Neural progenitor cell (in vitro differentiated cells): ENCODE data around the gene EHD4. TPM values are rescaled to one million over a fixed set of nuclear protein-coding genes. Genes with fewer than 3 reads are reported as not detected.

Experiments used
- DNase-seq: peaks from one replicate; pipeline ENCODE4 v3.0.0-alpha.2; 2016; ENCODE audit warnings: low spot score
- H2AFZ ChIP-seq: fragments of 200-600 bp; sonication (generic); replicated peaks from 2 replicates; pipeline ENCODE4 v1.6.1; 2016; ENCODE audit warnings: antibody characterized with exemption
- H3F3A ChIP-seq: fragments of 200-600 bp; sonication (generic); 2 replicates; pipeline ENCODE4 v1.6.1; 2016; ENCODE audit warnings: antibody characterized with exemption, low read depth
- H3K27ac ChIP-seq: fragments of 200-600 bp; sonication (generic); 2 replicates; pipeline ENCODE4 v1.5.1; 2016; ENCODE audit warnings: mild to moderate bottlenecking
- H3K27me3 ChIP-seq: fragments of 200-600 bp; sonication (generic); 2 replicates; pipeline ENCODE4 v1.6.1; 2016; ENCODE audit warnings: mild to moderate bottlenecking, moderate library complexity
- H3K36me3 ChIP-seq: fragments of 200-600 bp; sonication (generic); 2 replicates; pipeline ENCODE4 v1.5.1; 2016
- H3K4me1 ChIP-seq: fragments of 200-600 bp; sonication (generic); 2 replicates; pipeline ENCODE4 v1.6.1; 2016; ENCODE audit warnings: mixed run types
- H3K4me2 ChIP-seq: fragments of 200-600 bp; sonication (generic); 2 replicates; pipeline ENCODE4 v1.6.1; 2016
- H3K4me3 ChIP-seq: fragments of 200-600 bp; sonication (generic); 2 replicates; pipeline ENCODE4 v1.5.1; 2016
- H3K79me2 ChIP-seq: fragments of 200-600 bp; sonication (generic); 2 replicates; pipeline ENCODE4 v1.6.1; 2016; ENCODE audit warnings: low read depth
- H3K9ac ChIP-seq: fragments of 200-600 bp; sonication (generic); 2 replicates; pipeline ENCODE4 v1.6.1; 2016
- H3K9me3 ChIP-seq: fragments of 200-600 bp; sonication (generic); 2 replicates; pipeline ENCODE4 v1.5.1; 2016; ENCODE audit warnings: low read depth
- H4K20me1 ChIP-seq: fragments of 200-600 bp; sonication (generic); 2 replicates; pipeline ENCODE4 v1.6.1; 2016; ENCODE audit warnings: low read depth
- H3K27ac Mint-ChIP-seq: 3 replicates; pipeline ENCODE4 v1.8.0; 2021; ENCODE audit warnings: mixed read lengths
- H3K27me3 Mint-ChIP-seq: 2 replicates; pipeline ENCODE4 v1.8.0; 2022; ENCODE audit warnings: low read depth, mild to moderate bottlenecking, inconsistent platforms, moderate library complexity, mixed read lengths; ENCODE audit not compliant: insufficient read depth
- H3K36me3 Mint-ChIP-seq: 3 replicates; pipeline ENCODE4 v1.8.0; 2021; ENCODE audit warnings: mixed read lengths
- H3K4me1 Mint-ChIP-seq: 3 replicates; pipeline ENCODE4 v1.8.0; 2021; ENCODE audit warnings: mixed read lengths
- H3K4me3 Mint-ChIP-seq: 3 replicates; pipeline ENCODE4 v1.8.0; 2021; ENCODE audit warnings: mild to moderate bottlenecking, moderate library complexity, mixed read lengths
- H3K9me3 Mint-ChIP-seq: 3 replicates; pipeline ENCODE4 v1.8.0; 2020; ENCODE audit warnings: mixed read lengths
- CTCF ChIP-seq: fragments of 200-600 bp; sonication (generic); IDR thresholded peaks from 2 replicates; pipeline ENCODE4 v1.5.1; 2017; ENCODE audit warnings: antibody characterized with exemption, mild to moderate bottlenecking
- EZH2 ChIP-seq: fragments of 200-600 bp; sonication (generic); IDR thresholded peaks from 2 replicates; pipeline ENCODE4 v1.6.1; 2017; ENCODE audit warnings: antibody characterized with exemption, mild to moderate bottlenecking, moderate library complexity
- EZH2phosphoT487 ChIP-seq: fragments of 200-600 bp; sonication (generic); IDR thresholded peaks from 2 replicates; pipeline ENCODE4 v1.6.1; 2017; ENCODE audit warnings: antibody characterized with exemption
- total RNA-seq: library from RNA; depleted of rRNA; stranded (reverse); fragments of >200 nt; gene quantifications from 2 replicates; pipeline ENCODE4 v1.2.3, GENCODE V29; 2015; ENCODE audit warnings: low replicate concordance

The EHD4 gene
- total RNA-seq, 1 donor from 2014 or later, result 6.9 TPM

- H3K4me3 Mint-ChIP-seq, result no peak overlapping the region
- no peak overlapping the region for H3K27ac ChIP-seq
- no peak overlapping the region for H3K27ac Mint-ChIP-seq
- H3K9me3 Mint-ChIP-seq, result no peaks in the 10 kb centered on the region
- TF ChIP-seq EZH2, result no peak
- TF ChIP-seq CTCF, result no peak
- TF ChIP-seq EZH2phosphoT487, result no peak
- H3K27me3 ChIP-seq, result no peaks in the 10 kb centered on the region
- H3K36me3 Mint-ChIP-seq, result peaks cover 2% of the 10 kb centered on the region
- peaks cover 2% of the 10 kb centered on the region for H3K27me3 Mint-ChIP-seq
- H4K20me1 ChIP-seq, result no peaks in the 10 kb centered on the region
- no peak overlapping the region for H3K9ac ChIP-seq
- H3K4me2 ChIP-seq, result no peak overlapping the region
- H3K9me3 ChIP-seq, result no peaks in the 10 kb centered on the region
- H3K4me1 Mint-ChIP-seq, result peaks cover 25% of the 10 kb centered on the region
- H3K4me1 ChIP-seq, result no peaks in the 10 kb centered on the region
- no peak for DNase-seq
- no peak overlapping the region for H3K4me3 ChIP-seq
- H3F3A ChIP-seq, result no peaks in the 10 kb centered on the region
- H3K79me2 ChIP-seq, result no peaks in the 10 kb centered on the region
- H3K36me3 ChIP-seq, result no peaks in the 10 kb centered on the region
- H2AFZ ChIP-seq, result no peak overlapping the region
Observed at GRCh38 chr15:41918506-41919126, 53.7 kb downstream of the EHD4 start.

GRCh38 chr15:41917767-41918430 lies 54.5 kb downstream of the EHD4 start:
- Histone ChIP-seq H3K4me3 (no peak overlapping the region), H3K27me3 (no peaks in the 10 kb centered on the region), H3K79me2 (no peaks in the 10 kb centered on the region), H3K4me1 (no peaks in the 10 kb centered on the region), H3K9ac (no peak overlapping the region), H3F3A (no peaks in the 10 kb centered on the region), H4K20me1 (no peaks in the 10 kb centered on the region), H3K27ac (no peak overlapping the region), H3K4me2 (no peak overlapping the region), H3K9me3 (no peaks in the 10 kb centered on the region), H2AFZ (no peak overlapping the region), H3K36me3 (no peaks in the 10 kb centered on the region)
- H3K27me3 Mint-ChIP-seq, result peaks cover 2% of the 10 kb centered on the region
- DNase-seq, result no peak
- peak overlapping the region; percentile 18 for H3K27ac Mint-ChIP-seq
- H3K4me3 Mint-ChIP-seq, result no peak overlapping the region
- H3K4me1 Mint-ChIP-seq, result peaks cover 25% of the 10 kb centered on the region
- H3K36me3 Mint-ChIP-seq, result peaks cover 2% of the 10 kb centered on the region
- H3K9me3 Mint-ChIP-seq, result no peaks in the 10 kb centered on the region
- TF ChIP-seq EZH2 (no peak), EZH2phosphoT487 (no peak), CTCF (no peak)

- Histone ChIP-seq H2AFZ (no peak overlapping the region), H4K20me1 (no peaks in the 10 kb centered on the region), H3K27me3 (no peaks in the 10 kb centered on the region), H3K9ac (no peak overlapping the region), H3K36me3 (no peaks in the 10 kb centered on the region), H3K27ac (no peak overlapping the region), H3K4me3 (no peak overlapping the region), H3F3A (no peaks in the 10 kb centered on the region), H3K4me1 (no peaks in the 10 kb centered on the region), H3K79me2 (no peaks in the 10 kb centered on the region), H3K4me2 (no peak overlapping the region), H3K9me3 (no peaks in the 10 kb centered on the region)
- Mint-ChIP-seq H3K9me3 (no peaks in the 10 kb centered on the region), H3K27ac (no peak overlapping the region), H3K36me3 (peaks cover 2% of the 10 kb centered on the region), H3K4me1 (peaks cover 9% of the 10 kb centered on the region), H3K27me3 (peaks cover 2% of the 10 kb centered on the region), H3K4me3 (no peak overlapping the region)
- TF ChIP-seq CTCF (no peak), EZH2phosphoT487 (no peak), EZH2 (no peak)
- DNase-seq, result no peak
Observed at GRCh38 chr15:41915255-41915994, 56.9 kb downstream of the EHD4 start.
